Spleen (tissue), 11 donors: ENCODE results near the gene SIDT2. TPM values are rescaled to one million over a fixed set of nuclear protein-coding genes. Genes with fewer than 3 reads are reported as not detected.

Experiments used
- DNase-seq: peaks from one replicate; pipeline ENCODE4 v3.0.0-alpha.2; 2020
- H3K27ac ChIP-seq, 8 donors: fragments of 200-600 bp; sonication (generic) in 7 of 8; 1 replicate in 4 of 8; 2 replicates in 4 of 8; pipeline versions ENCODE4 v1.5.0 to v1.8.0; 2016 to 2021; ENCODE audit warnings: inconsistent platforms in 4 of 8, mild to moderate bottlenecking in 4 of 8, moderate library complexity in 1 of 8
- H3K27me3 ChIP-seq, 7 donors: fragments of 200-600 bp; sonication (generic) in 6 of 7; replicated peaks in 1 of 7; 1 replicate in 4 of 7; 2 replicates in 3 of 7; pipeline versions ENCODE4 v1.5.0 to v1.8.0; 2016 to 2021; ENCODE audit warnings: inconsistent platforms in 3 of 7, mild to moderate bottlenecking in 1 of 7
- H3K36me3 ChIP-seq, 6 donors: fragments of 200-600 bp; sonication (generic) in 5 of 6; 1 replicate in 4 of 6; 2 replicates in 2 of 6; pipeline versions ENCODE4 v1.5.0 to v1.8.0; 2016 to 2021; ENCODE audit warnings: inconsistent platforms in 2 of 6
- H3K4me1 ChIP-seq, 6 donors: fragments of 200-600 bp; sonication (generic) in 5 of 6; 1 replicate in 3 of 6; 2 replicates in 3 of 6; pipeline versions ENCODE4 v1.5.0 to v1.8.0; 2016 to 2021; ENCODE audit warnings: inconsistent platforms in 3 of 6
- H3K4me3 ChIP-seq, 8 donors: fragments of 200-600 bp; sonication (generic) in 7 of 8; 1 replicate in 4 of 8; 2 replicates in 4 of 8; pipeline versions ENCODE4 v1.5.0 to v1.8.0; 2016 to 2021; ENCODE audit warnings: inconsistent platforms in 4 of 8, mild to moderate bottlenecking in 4 of 8, moderate library complexity in 2 of 8
- H3K9me3 ChIP-seq, 8 donors: fragments of 200-600 bp; sonication (generic) in 7 of 8; 1 replicate in 4 of 8; 2 replicates in 4 of 8; pipeline versions ENCODE4 v1.5.0 to v1.8.0; 2016 to 2021; ENCODE audit warnings: inconsistent platforms in 4 of 8
- CTCF ChIP-seq, 11 experiments: fragments of 200-600 bp in 7 of 11; fragments of 450-650 bp in 4 of 11; sonication (generic) in 4 of 11; IDR thresholded peaks in 8 of 11; conservative IDR thresholded peaks in 3 of 11; 1 replicate in 7 of 11; 2 replicates in 4 of 11; pipeline versions ENCODE4 v1.4.0 to v1.8.0; 2016 to 2021; ENCODE audit warnings: antibody characterized with exemption in 11 of 11, inconsistent platforms in 4 of 11, mild to moderate bottlenecking in 1 of 11
- POLR2A ChIP-seq, 3 donors: fragments of 450-650 bp; IDR thresholded peaks; one replicate each; pipeline ENCODE4 v1.5.1; 2017; ENCODE audit warnings: antibody characterized with exemption in 3 of 3, mild to moderate bottlenecking in 1 of 3
- POLR2AphosphoS5 ChIP-seq, 3 donors: sonication (generic); formaldehyde crosslinking; IDR thresholded peaks; one replicate each; pipeline ENCODE4 v1.5.1; 2017; ENCODE audit warnings: antibody characterized with exemption in 3 of 3
- WGBS, 5 donors: extraction: QIAGEN DNeasy Blood & Tissue Kit in 3 of 5; methylation state at CpG; one replicate each; pipeline versions ENCODE4 v1.1.5 to v1.1.7; 2013 to 2018; 5-methylcytosine and 5-hydroxymethylcytosine counted together
- intact Hi-C: fragments of 100-400 bp; cut with DNase I; formaldehyde crosslinking; loops from one replicate; pipeline ENCODE4 v1.15.0; 2023; ENCODE audit warnings: low total_unique reads
- polyA plus RNA-seq, 3 donors: library from polyadenylated mRNA; stranded (reverse); fragments of 200-250 nt; gene quantifications; one replicate each; pipeline ENCODE4 v1.2.1, GENCODE V29; 2013
- total RNA-seq, 7 donors: library from RNA; depleted of rRNA in 3 of 7; stranded (reverse); fragments of >200 nt in 3 of 7; fragmentation: NEBNext Ultra II Directional in 4 of 7; extraction: Animal tissue kit (Norgen Biotek cat#: 25700) in 4 of 7; gene quantifications; one replicate each; pipeline versions ENCODE4 v1.1.0 to v1.2.1, GENCODE V29; 2016 to 2021
- donor health status: healthy with polysubstance abuse.
- donor health status: DM: no; HTN: no; CAD: no; lungs with moderate emphysema.
- donor health status: DM: no; HTN: no; CAD: no.
- donor health status: Bipolar disorder and iron deficiency.
- donor health status: healthy.
- donor health status: DM: no; HTN: no; CAD: no.
- donor health status: DM: yes; HTN: yes; CAD: no.

SIDT2 gene
- total and polyA plus RNA-seq, 10 donors: 21.3 to 83.8 (median 51.8) TPM

- H3K4me3 ChIP-seq: no peak overlapping the region
- intact Hi-C loops: loop anchor here (10.0 kb wide), 2 partner anchors 119 to 349 kb away; no protein-coding TSS in a partner anchor
- H3K4me1 ChIP-seq: peaks cover 1 to 77% (median 45%) of the 10 kb centered on the region in 6 donors
- no peaks in the 10 kb centered on the region for H3K9me3 ChIP-seq
- DNase-seq: no peak
- WGBS, 5 donors: 79 to 89% (median 85%) methylated on average over 16 to 17 of the region's 17 CpGs
- no peaks in the 10 kb centered on the region for H3K27me3 ChIP-seq
- no peak for TF ChIP-seq POLR2AphosphoS5 (IDR thresholded peaks at IDR 0.05)
- no peak for TF ChIP-seq POLR2A (IDR thresholded peaks at IDR 0.05)
- TF ChIP-seq CTCF (IDR thresholded peaks at IDR 0.05 in 8 of 11, conservative IDR thresholded peaks at IDR 0.05 in 3 of 11): no peak
- H3K36me3 ChIP-seq: peaks cover 2 to 100% (median 96%) of the 10 kb centered on the region in 6 donors
- H3K27ac ChIP-seq: peak overlapping the region in 3 of 8 donors; percentile 45 to 78 (median 76)
These were observed 45.5 kb downstream of the SIDT2 start for GRCh38 chr11:117223741-117224689.

- no peak for TF ChIP-seq POLR2A (IDR thresholded peaks at IDR 0.05)
- TF ChIP-seq CTCF (IDR thresholded peaks at IDR 0.05 in 8 of 11, conservative IDR thresholded peaks at IDR 0.05 in 3 of 11): no peak
- no peak for TF ChIP-seq POLR2AphosphoS5 (IDR thresholded peaks at IDR 0.05)
- no peaks in the 10 kb centered on the region for H3K27me3 ChIP-seq
- no peak overlapping the region for H3K27ac ChIP-seq
- 92 to 97% (median 94%) methylated on average over 9 of the region's 9 CpGs for WGBS, 5 donors
- peaks cover 2 to 96% (median 88%) of the 10 kb centered on the region in 6 donors for H3K36me3 ChIP-seq
- H3K4me3 ChIP-seq: no peak overlapping the region
- DNase-seq: no peak
- H3K4me1 ChIP-seq: peaks cover 17 to 77% (median 53%) of the 10 kb centered on the region in 6 donors
- intact Hi-C loops: loop anchor here (10.0 kb wide), 2 partner anchors 121 to 351 kb away; no protein-coding TSS in a partner anchor
- no peaks in the 10 kb centered on the region for H3K9me3 ChIP-seq
These were observed 47.1 kb downstream of the SIDT2 start for GRCh38 chr11:117225553-117226170.

- peak; percentile 26 to 42 (median 37) for TF ChIP-seq POLR2AphosphoS5 (IDR thresholded peaks at IDR 0.05)
- peak; percentile 70 to 91 (median 87) for TF ChIP-seq CTCF (IDR thresholded peaks at IDR 0.05 in 8 of 11, conservative IDR thresholded peaks at IDR 0.05 in 3 of 11)
- no peak for TF ChIP-seq POLR2A (IDR thresholded peaks at IDR 0.05)
- Histone ChIP-seq H3K36me3 (peaks cover 2 to 86% (median 78%) of the 10 kb centered on the region in 6 donors), H3K9me3 (no peaks in the 10 kb centered on the region), H3K27ac (no peak overlapping the region), H3K4me3 (no peak overlapping the region), H3K4me1 (peaks cover 25 to 78% (median 59%) of the 10 kb centered on the region in 6 donors), H3K27me3 (no peaks in the 10 kb centered on the region)
- intact Hi-C loops: loop anchor here (10.0 kb wide), 2 partner anchors 122 to 352 kb away; no protein-coding TSS in a partner anchor
- no peak for DNase-seq
- 68 to 75% (median 72%) methylated on average over 19 of the region's 19 CpGs for WGBS, 5 donors
These were observed 48.1 kb downstream of the SIDT2 start for GRCh38 chr11:117226388-117227385.
